WERI-Rb-1 (cell line): Measurements from ENCODE around the gene RNASEH2C.

Source experiments
- DNase-seq: peaks from one replicate; pipeline ENCODE4 v3.0.0-alpha.2; 2020
- H3K27ac ChIP-seq: fragments of 250-450 bp; sonication (Bioruptor Pico); 2 replicates; pipeline ENCODE4 v1.5.1; 2020; ENCODE audit warnings: mild to moderate bottlenecking, moderate library complexity
- H3K27me3 ChIP-seq: fragments of 250-450 bp; sonication (Bioruptor Pico); 2 replicates; pipeline ENCODE4 v1.5.1; 2021; ENCODE audit warnings: mild to moderate bottlenecking, low read depth, moderate library complexity; ENCODE audit not compliant: insufficient read depth, severe bottlenecking
- H3K36me3 ChIP-seq: fragments of 250-450 bp; sonication (Bioruptor Pico); 2 replicates; pipeline ENCODE4 v1.5.1; 2020; ENCODE audit warnings: mild to moderate bottlenecking, moderate library complexity
- H3K4me3 ChIP-seq: 2 replicates; pipeline ENCODE4 v1.5.1; 2011; ENCODE audit warnings: low read depth, mild to moderate bottlenecking, control low read depth, low read length
- H3K9me3 ChIP-seq: fragments of 250-450 bp; sonication (Bioruptor Pico); 2 replicates; pipeline ENCODE4 v1.5.1; 2021; ENCODE audit warnings: mild to moderate bottlenecking, moderate library complexity; ENCODE audit not compliant: severe bottlenecking
- TF ChIP-seq, protein P1 (sequence below): IDR thresholded peaks from 2 replicates; pipeline ENCODE4 v1.5.1; 2011; ENCODE audit warnings: low read depth, mild to moderate bottlenecking, control low read depth, inconsistent platforms, low read length

RNASEH2C gene

DNA sequence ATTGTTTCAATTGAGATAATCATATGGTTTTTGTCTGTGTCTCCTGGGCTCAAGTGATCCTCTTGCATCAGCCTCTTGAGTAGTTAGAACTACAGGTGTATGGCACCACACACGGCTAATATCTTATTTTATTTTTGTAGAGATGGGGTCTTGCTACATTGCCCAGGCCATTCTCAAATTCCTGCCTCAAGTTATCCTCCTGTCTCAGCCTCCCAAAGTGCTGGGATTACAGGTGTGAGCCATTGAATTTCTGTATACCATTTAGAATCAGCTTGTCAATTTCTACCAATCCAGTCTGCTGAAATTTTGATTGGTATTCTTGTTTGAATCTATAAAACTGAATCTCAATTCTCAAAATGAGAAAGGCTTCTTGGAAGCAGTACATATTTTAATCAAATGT, 18.9 kb downstream of the RNASEH2C start:
- H3K9me3 ChIP-seq: peaks cover 7% of the 10 kb centered on the region
- no peaks in the 10 kb centered on the region for H3K27me3 ChIP-seq
- TF ChIP-seq, protein P1, sequence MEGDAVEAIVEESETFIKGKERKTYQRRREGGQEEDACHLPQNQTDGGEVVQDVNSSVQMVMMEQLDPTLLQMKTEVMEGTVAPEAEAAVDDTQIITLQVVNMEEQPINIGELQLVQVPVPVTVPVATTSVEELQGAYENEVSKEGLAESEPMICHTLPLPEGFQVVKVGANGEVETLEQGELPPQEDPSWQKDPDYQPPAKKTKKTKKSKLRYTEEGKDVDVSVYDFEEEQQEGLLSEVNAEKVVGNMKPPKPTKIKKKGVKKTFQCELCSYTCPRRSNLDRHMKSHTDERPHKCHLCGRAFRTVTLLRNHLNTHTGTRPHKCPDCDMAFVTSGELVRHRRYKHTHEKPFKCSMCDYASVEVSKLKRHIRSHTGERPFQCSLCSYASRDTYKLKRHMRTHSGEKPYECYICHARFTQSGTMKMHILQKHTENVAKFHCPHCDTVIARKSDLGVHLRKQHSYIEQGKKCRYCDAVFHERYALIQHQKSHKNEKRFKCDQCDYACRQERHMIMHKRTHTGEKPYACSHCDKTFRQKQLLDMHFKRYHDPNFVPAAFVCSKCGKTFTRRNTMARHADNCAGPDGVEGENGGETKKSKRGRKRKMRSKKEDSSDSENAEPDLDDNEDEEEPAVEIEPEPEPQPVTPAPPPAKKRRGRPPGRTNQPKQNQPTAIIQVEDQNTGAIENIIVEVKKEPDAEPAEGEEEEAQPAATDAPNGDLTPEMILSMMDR: no peak
- no peak for DNase-seq
- H3K4me3 ChIP-seq: no peak overlapping the region
- H3K36me3 ChIP-seq: no peaks in the 10 kb centered on the region
- H3K27ac ChIP-seq: no peak overlapping the region

DNA sequence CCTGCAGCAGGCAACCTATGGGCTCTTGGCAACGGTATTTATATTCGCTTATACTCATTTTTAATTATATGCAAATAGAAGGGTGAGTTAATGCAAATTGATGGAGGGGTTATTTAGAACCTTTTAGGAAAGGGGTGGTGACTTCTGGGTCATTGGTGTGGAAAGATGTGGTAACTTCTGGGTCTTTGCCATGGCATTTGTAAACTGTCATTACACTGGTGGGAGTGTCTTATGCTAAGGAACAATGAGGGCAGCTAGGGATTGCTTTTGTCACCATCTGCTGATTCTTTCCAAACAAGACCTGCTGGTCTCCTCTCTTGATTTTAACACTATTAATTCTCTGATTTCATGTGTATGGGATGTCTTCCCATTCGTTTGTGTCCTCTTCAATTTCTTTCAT, 20.2 kb downstream of the RNASEH2C start:
- TF ChIP-seq, protein P1: no peak
- DNase-seq: no peak
- Histone ChIP-seq H3K36me3 (no peaks in the 10 kb centered on the region), H3K27ac (no peak overlapping the region), H3K4me3 (no peak overlapping the region), H3K9me3 (peaks cover 7% of the 10 kb centered on the region), H3K27me3 (no peaks in the 10 kb centered on the region)

DNA sequence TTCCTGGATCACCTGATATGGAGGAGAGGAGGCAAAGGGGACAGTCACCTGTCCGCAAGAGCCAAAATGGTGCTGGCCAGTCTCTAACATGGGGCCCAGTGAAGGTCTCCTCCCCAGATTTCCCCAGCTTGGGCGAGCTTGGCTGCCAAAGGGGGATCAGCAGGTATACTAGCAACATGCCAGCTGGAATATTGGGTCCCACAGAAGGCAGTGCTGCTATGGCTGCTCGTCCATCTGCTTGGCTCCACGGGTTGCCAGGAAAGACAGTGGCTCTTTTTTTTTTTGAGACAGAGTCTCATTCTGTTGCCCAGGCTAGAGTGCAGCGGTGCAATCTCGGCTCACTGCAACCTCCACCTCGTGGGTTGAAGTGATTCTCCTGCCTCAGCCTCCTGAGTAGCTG, 21.3 kb downstream of the RNASEH2C start:
- Histone ChIP-seq H3K27ac (no peak overlapping the region), H3K27me3 (no peaks in the 10 kb centered on the region), H3K4me3 (no peak overlapping the region), H3K9me3 (peaks cover 7% of the 10 kb centered on the region), H3K36me3 (no peaks in the 10 kb centered on the region)
- no peak for DNase-seq
- TF ChIP-seq, protein P1: no peak

DNA sequence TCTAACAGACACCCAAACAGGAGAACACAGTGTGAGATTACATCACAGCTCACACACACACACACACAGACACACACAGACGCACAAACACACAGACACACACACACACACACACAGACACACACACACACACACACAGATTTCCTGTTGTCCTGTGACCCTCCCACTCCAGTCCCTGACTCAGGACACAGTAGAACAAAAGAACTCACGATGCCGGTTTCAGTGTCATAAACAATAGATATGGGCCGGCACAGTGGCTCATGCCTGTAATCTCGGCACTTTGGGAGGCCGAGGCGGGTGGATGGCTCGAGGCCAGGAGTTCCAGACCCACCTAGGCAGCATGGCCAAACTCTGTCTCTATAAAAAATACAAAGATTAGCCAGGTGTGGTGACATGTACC, 22.4 kb downstream of the RNASEH2C start:
- DNase-seq: no peak
- Histone ChIP-seq H3K4me3 (no peak overlapping the region), H3K27ac (no peak overlapping the region), H3K36me3 (no peaks in the 10 kb centered on the region), H3K9me3 (peaks cover 7% of the 10 kb centered on the region), H3K27me3 (no peaks in the 10 kb centered on the region)
- TF ChIP-seq, protein P1: no peak

DNA sequence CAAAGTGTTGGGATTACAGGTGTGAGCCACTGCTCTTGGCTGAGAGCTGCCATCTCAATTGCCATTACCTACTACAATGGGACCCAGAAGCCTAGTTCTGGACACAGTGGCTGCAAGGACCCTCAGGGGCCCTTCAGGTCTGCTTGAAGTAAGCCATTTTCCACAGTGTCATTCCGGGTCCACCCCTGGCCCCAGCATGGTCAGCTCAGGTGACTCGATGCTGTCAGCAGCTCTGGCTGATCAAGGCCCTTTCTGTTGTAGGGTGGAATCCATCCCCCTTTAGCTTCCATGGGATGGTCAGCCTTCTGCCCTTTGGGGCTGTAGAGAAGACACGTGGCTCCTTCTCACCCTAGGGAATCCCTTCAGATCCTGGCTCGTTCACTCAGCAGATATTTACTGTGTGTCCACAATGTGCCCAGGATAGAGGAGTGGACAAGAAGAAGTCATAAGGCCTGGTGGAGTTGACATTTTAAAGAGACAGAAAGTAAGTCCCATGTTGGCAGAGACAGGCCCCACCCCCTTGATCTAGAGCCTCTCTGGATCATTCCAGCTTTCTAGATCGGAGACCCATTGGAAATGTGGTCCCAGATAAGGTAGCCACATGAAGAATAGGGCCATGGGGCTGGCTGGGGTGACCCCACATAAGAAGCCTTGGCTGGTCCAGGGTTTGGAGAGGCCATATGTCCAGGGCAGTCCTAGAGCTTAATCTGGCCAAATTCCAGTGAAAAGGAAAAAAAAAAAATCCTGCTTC, 23.6 kb downstream of the RNASEH2C start:
- H3K4me3 ChIP-seq: no peak overlapping the region
- H3K9me3 ChIP-seq: peaks cover 7% of the 10 kb centered on the region
- H3K27me3 ChIP-seq: no peaks in the 10 kb centered on the region
- no peaks in the 10 kb centered on the region for H3K36me3 ChIP-seq
- TF ChIP-seq, protein P1: no peak
- H3K27ac ChIP-seq: no peak overlapping the region
- no peak for DNase-seq
